HepG2 (cell line): Measurements from ENCODE around the gene CCM2. TPM values are rescaled to one million over a fixed set of nuclear protein-coding genes. Genes with fewer than 3 reads are reported as not detected.
A peak's percentile ranks its signal among the peaks of the same experiment; 100 is the strongest.

Experiments
- ASH2L ChIP-seq: fragments of 300-600, 200-600 bp; sonication (generic); IDR thresholded peaks from 2 replicates; pipeline ENCODE4 v1.7.0; 2017; ENCODE audit warnings: low read depth, mild to moderate bottlenecking, moderate library complexity, mixed read lengths, low read length; ENCODE audit not compliant: insufficient read length
- BHLHE40 ChIP-seq: IDR thresholded peaks from 2 replicates; pipeline ENCODE4 v1.6.1; 2011; ENCODE audit warnings: low read length, improper control_type of control experiment
- CHD4 ChIP-seq: fragments of 200-600 bp; sonication (generic); IDR thresholded peaks from 2 replicates; pipeline ENCODE4 v1.7.0; 2017; ENCODE audit warnings: mild to moderate bottlenecking, low read length, borderline replicate concordance
- DNMT1 ChIP-seq: sonication (generic); formaldehyde crosslinking; IDR thresholded peaks from 2 replicates; pipeline ENCODE4 v1.5.1; 2020; ENCODE audit warnings: mild to moderate bottlenecking, missing genetic modification reagents
- E2F5 ChIP-seq: sonication (generic); formaldehyde crosslinking; conservative IDR thresholded peaks from 2 replicates; pipeline ENCODE4 v1.4.0; 2020; ENCODE audit warnings: missing genetic modification reagents
- IKZF5 ChIP-seq: IDR thresholded peaks from 2 replicates; pipeline ENCODE4 v1.6.1; 2018; ENCODE audit warnings: missing genetic modification reagents, mild to moderate bottlenecking, missing compliant biosample characterization
- KDM1A ChIP-seq: IDR thresholded peaks from 2 replicates; pipeline ENCODE4 v1.6.1; 2016; ENCODE audit warnings: missing compliant biosample characterization
- KMT2B ChIP-seq: IDR thresholded peaks from 2 replicates; pipeline ENCODE4 v1.6.1; 2016; ENCODE audit warnings: missing genetic modification reagents, missing compliant biosample characterization
- MXI1 ChIP-seq: IDR thresholded peaks from 3 replicates; pipeline ENCODE4 v1.6.1; 2012; ENCODE audit warnings: low read depth, low read length, inconsistent platforms, borderline replicate concordance
- NONO ChIP-seq, 2 experiments: fragments of 450-650 bp in 1 of 2; sonication (generic) in 1 of 2; formaldehyde crosslinking in 1 of 2; IDR thresholded peaks in 1 of 2; conservative IDR thresholded peaks in 1 of 2; 2 replicates each; pipeline versions ENCODE4 v1.6.1 to v1.8.0; 2017 to 2022; ENCODE audit warnings: mild to moderate bottlenecking in 1 of 2, missing genetic modification reagents in 1 of 2, moderate library complexity in 1 of 2
- SMAD1 ChIP-seq: sonication (generic); formaldehyde crosslinking; IDR thresholded peaks from 2 replicates; pipeline ENCODE4 v1.4.0; 2020; ENCODE audit warnings: missing genetic modification reagents, low read depth, mild to moderate bottlenecking, borderline replicate concordance
- SOX6 ChIP-seq, 2 experiments: fragments of 450-650 bp in 1 of 2; sonication (generic) in 1 of 2; formaldehyde crosslinking in 1 of 2; IDR thresholded peaks; 2 replicates each; pipeline versions ENCODE4 v1.4.0 to v1.6.1; 2017 to 2020; ENCODE audit warnings: antibody characterized with exemption in 1 of 2, mild to moderate bottlenecking in 1 of 2, missing genetic modification reagents in 1 of 2
- SP2 ChIP-seq: sonication (generic); formaldehyde crosslinking; IDR thresholded peaks from 2 replicates; pipeline ENCODE4 v1.5.1; 2020; ENCODE audit warnings: mild to moderate bottlenecking, missing genetic modification reagents
- SP5 ChIP-seq: IDR thresholded peaks from 2 replicates; pipeline ENCODE4 v1.6.1; 2016; ENCODE audit warnings: low read depth, borderline replicate concordance
- THAP11 ChIP-seq: IDR thresholded peaks from 2 replicates; pipeline ENCODE4 v1.6.1; 2016; ENCODE audit warnings: missing biosample characterization, missing genetic modification reagents
- ZBTB46 ChIP-seq: sonication (generic); formaldehyde crosslinking; IDR thresholded peaks from 2 replicates; pipeline ENCODE4 v1.4.0; 2020; ENCODE audit warnings: mild to moderate bottlenecking, missing genetic modification reagents, borderline replicate concordance
- ZFP82 ChIP-seq: sonication (generic); formaldehyde crosslinking; IDR thresholded peaks from 2 replicates; pipeline ENCODE4 v1.5.1; 2020; ENCODE audit warnings: mild to moderate bottlenecking, missing genetic modification reagents, borderline replicate concordance
- ZNF160 ChIP-seq: sonication (generic); formaldehyde crosslinking; IDR thresholded peaks from 2 replicates; pipeline ENCODE4 v1.8.0; 2022; ENCODE audit warnings: mild to moderate bottlenecking, inconsistent platforms, missing genetic modification reagents
- ZNF331 ChIP-seq: sonication (generic); formaldehyde crosslinking; IDR thresholded peaks from 2 replicates; pipeline ENCODE4 v1.4.0; 2020; ENCODE audit warnings: missing genetic modification reagents
- polyA plus RNA-seq, 8 experiments: library from polyadenylated mRNA; depleted of rRNA in 3 of 8; stranded (reverse) in 7 of 8; unstranded in 1 of 8; fragments of >200 nt; fragmentation: Illumina TruSeq in 4 of 8; extraction: Trizol in 4 of 8; gene quantifications; 2 replicates each; pipeline versions ENCODE4 v1.2.1 to v1.2.3, GENCODE V29; 2011 to 2016; ENCODE audit warnings: low read depth in 4 of 8, missing spikeins in 1 of 8, mixed read lengths in 1 of 8; ENCODE audit not compliant: insufficient read depth in 1 of 8
- total RNA-seq, 5 experiments: library from RNA; depleted of rRNA; stranded (reverse); fragments of >200 nt; fragmentation: Illumina TruSeq; extraction: Trizol; gene quantifications; 2 replicates each; pipeline ENCODE4 v1.2.3, GENCODE V29; 2016; ENCODE audit warnings: low read depth in 1 of 5
- TF ChIP-seq, protein P1 (sequence below): IDR thresholded peaks from 2 replicates; pipeline ENCODE4 v1.6.1; 2016; ENCODE audit warnings: control low read depth
- TF ChIP-seq, protein P2 (sequence below): sonication (generic); formaldehyde crosslinking; IDR thresholded peaks from 2 replicates; pipeline ENCODE4 v1.8.0; 2022; ENCODE audit warnings: mild to moderate bottlenecking, missing genetic modification reagents

Gene CCM2
- total and polyA plus RNA-seq, 2 of the 13 experiments (the other 11 are each of a cell fraction or from before 2014, with no cell fraction given), result 13.7 to 15.8 TPM

- TF ChIP-seq E2F5 (CRISPR knock-in tag) (peak; percentile 78), SP5 (CRISPR knock-in tag) (peak; percentile 81; the same call in 1 of the 2 replicates), THAP11 (CRISPR knock-in tag) (peak; percentile 58; the same call in 1 of the 2 replicates), CHD4 (no peak), ZBTB46 (CRISPR knock-in tag) (no peak), MXI1 (peak; percentile 84; the same call in 2 of the 3 replicates), KDM1A (CRISPR knock-in tag) (no peak), ZNF160 (CRISPR knock-in tag) (no peak), SP2 (CRISPR knock-in tag) (0 out of 2 replicates have a peak, but pooled peaks have one; percentile 25), KMT2B (no peak), SMAD1 (no peak), ASH2L (peak; percentile 47), ZNF331 (CRISPR knock-in tag) (0 out of 2 replicates have a peak, but pooled peaks have one; percentile 24), ZFP82 (CRISPR knock-in tag) (no peak), SOX6 (IDR thresholded peaks at IDR 0.05) (no peak), SOX6 (CRISPR knock-in tag; IDR thresholded peaks at IDR 0.05) (peak; percentile 14; the same call in 1 of the 2 replicates), DNMT1 (CRISPR knock-in tag) (no peak), IKZF5 (CRISPR knock-in tag) (no peak), BHLHE40 (no peak), NONO (IDR thresholded peaks at IDR 0.05) (no peak), NONO (CRISPR knock-in tag; conservative IDR thresholded peaks at IDR 0.05) (peak; percentile 55; the same call in 1 of the 2 replicates)
- TF ChIP-seq, protein P1, sequence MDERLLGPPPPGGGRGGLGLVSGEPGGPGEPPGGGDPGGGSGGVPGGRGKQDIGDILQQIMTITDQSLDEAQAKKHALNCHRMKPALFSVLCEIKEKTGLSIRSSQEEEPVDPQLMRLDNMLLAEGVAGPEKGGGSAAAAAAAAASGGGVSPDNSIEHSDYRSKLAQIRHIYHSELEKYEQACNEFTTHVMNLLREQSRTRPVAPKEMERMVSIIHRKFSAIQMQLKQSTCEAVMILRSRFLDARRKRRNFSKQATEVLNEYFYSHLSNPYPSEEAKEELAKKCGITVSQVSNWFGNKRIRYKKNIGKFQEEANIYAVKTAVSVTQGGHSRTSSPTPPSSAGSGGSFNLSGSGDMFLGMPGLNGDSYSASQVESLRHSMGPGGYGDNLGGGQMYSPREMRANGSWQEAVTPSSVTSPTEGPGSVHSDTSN (CRISPR knock-in tag), result no peak
- TF ChIP-seq, protein P2, sequence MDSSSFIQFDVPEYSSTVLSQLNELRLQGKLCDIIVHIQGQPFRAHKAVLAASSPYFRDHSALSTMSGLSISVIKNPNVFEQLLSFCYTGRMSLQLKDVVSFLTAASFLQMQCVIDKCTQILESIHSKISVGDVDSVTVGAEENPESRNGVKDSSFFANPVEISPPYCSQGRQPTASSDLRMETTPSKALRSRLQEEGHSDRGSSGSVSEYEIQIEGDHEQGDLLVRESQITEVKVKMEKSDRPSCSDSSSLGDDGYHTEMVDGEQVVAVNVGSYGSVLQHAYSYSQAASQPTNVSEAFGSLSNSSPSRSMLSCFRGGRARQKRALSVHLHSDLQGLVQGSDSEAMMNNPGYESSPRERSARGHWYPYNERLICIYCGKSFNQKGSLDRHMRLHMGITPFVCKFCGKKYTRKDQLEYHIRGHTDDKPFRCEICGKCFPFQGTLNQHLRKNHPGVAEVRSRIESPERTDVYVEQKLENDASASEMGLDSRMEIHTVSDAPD (CRISPR knock-in tag), result no peak
These were observed 532 bp upstream of the CCM2 start (continued) for GRCh38 chr7:44999245-45000092.
